ENCODE measurements around the gene MLLT1. TPM values are rescaled to one million over a fixed set of nuclear protein-coding genes. Genes with fewer than 3 reads are reported as not detected.

The MLLT1 gene
- total RNA-seq, 1 experiment from 2014 or later = 44.2 TPM

DNA sequence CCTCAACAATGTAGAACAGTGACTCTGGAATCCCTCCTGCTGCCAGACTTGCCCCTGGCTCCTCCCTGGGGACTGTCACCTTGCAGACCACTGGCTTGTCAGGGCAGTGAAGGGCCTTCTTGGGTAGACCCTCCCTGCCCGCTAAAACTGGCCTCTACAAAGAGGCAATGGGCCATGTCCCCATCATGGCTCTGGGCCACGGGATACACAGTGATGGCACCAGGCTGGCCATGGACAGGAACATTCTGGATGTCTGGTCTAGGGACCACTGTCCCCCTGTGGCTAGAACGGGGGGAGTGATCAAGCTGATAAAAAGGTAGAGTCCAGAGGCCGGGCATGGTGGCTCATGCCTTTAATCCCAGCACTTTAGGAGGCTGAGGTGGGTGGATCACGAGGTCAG is 83.4 kb downstream of the MLLT1 start:
- Histone ChIP-seq H3K79me2 (ENCODE audit: low read depth) (peaks cover 12% of the 10 kb centered on the region; the same call in 1 of the 2 replicates), H3K27ac (no peak overlapping the region), H3K4me3 (no peak overlapping the region), H4K20me1 (ENCODE audit: insufficient read depth) (no peaks in the 10 kb centered on the region), H3K4me2 (no peak overlapping the region), H3K9me3 (ENCODE audit: insufficient read depth, low read depth) (no peaks in the 10 kb centered on the region), H3K9me2 (ENCODE audit: insufficient read depth) (no peaks in the 10 kb centered on the region), H3K27me3 (ENCODE audit: insufficient read depth, low read depth) (no peaks in the 10 kb centered on the region), H3K4me1 (replicated peaks; ENCODE audit: insufficient read depth) (no peaks in the 10 kb centered on the region), H2AFZ (no peak overlapping the region), H3K36me3 (ENCODE audit: low read depth) (no peaks in the 10 kb centered on the region), H3F3A (ENCODE audit: insufficient read depth, low read depth) (0 out of 2 replicates have a peak, but pooled peaks cover 4% of the 10 kb centered on the region)
- BruUV-seq (replicated peaks) = no TSS peak
- POLR2A ChIA-PET (ENCODE audit: unreplicated experiment) = no interaction called here
- intact Hi-C loops (cut with micrococcal nuclease; ENCODE audit: unreplicated experiment) = no loop called here
- no peak for TF ChIP-seq EZH2 (IDR thresholded peaks at IDR 0.05; ENCODE audit: low read depth)
- TF ChIP-seq, protein P1, sequence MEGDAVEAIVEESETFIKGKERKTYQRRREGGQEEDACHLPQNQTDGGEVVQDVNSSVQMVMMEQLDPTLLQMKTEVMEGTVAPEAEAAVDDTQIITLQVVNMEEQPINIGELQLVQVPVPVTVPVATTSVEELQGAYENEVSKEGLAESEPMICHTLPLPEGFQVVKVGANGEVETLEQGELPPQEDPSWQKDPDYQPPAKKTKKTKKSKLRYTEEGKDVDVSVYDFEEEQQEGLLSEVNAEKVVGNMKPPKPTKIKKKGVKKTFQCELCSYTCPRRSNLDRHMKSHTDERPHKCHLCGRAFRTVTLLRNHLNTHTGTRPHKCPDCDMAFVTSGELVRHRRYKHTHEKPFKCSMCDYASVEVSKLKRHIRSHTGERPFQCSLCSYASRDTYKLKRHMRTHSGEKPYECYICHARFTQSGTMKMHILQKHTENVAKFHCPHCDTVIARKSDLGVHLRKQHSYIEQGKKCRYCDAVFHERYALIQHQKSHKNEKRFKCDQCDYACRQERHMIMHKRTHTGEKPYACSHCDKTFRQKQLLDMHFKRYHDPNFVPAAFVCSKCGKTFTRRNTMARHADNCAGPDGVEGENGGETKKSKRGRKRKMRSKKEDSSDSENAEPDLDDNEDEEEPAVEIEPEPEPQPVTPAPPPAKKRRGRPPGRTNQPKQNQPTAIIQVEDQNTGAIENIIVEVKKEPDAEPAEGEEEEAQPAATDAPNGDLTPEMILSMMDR (conservative IDR thresholded peaks at IDR 0.05) = no peak
- CTCF ChIA-PET = no interaction called here
- DNase-seq = no peak

DNA sequence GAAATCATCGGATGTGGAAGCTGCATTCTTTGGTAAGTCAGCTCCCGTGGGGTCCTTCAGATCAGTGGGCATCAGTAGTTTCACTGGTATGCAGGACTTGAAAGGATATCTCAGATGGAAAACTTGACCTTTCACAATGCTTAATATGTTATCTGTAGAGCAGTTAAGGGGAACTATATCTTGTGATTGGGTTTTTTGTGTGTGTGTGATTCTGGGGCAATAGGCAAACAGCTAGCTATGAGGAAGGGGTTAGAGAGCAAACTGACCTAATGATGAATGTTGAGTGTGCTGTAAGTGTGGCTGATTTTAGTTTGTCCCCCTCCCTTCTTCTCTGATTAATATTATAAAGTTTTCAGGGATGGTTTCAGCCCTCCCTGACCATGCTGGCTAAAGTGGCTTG is 91.0 kb downstream of the MLLT1 start:
- BruUV-seq (replicated peaks) = no TSS peak
- Histone ChIP-seq H4K20me1 (ENCODE audit: insufficient read depth) (no peaks in the 10 kb centered on the region), H3K79me2 (ENCODE audit: low read depth) (no peaks in the 10 kb centered on the region), H3K4me3 (no peak overlapping the region), H3K4me1 (replicated peaks; ENCODE audit: insufficient read depth) (no peaks in the 10 kb centered on the region), H3F3A (ENCODE audit: insufficient read depth, low read depth) (no peaks in the 10 kb centered on the region), H3K9me2 (ENCODE audit: insufficient read depth) (no peaks in the 10 kb centered on the region), H3K4me2 (no peak overlapping the region), H2AFZ (no peak overlapping the region), H3K36me3 (ENCODE audit: low read depth) (no peaks in the 10 kb centered on the region), H3K27ac (no peak overlapping the region), H3K9me3 (ENCODE audit: insufficient read depth, low read depth) (no peaks in the 10 kb centered on the region; the same call in 1 of the 2 replicates), H3K27me3 (ENCODE audit: insufficient read depth, low read depth) (no peaks in the 10 kb centered on the region)
- ChIA-PET CTCF (no interaction called here), POLR2A (ENCODE audit: unreplicated experiment) (no interaction called here)
- TF ChIP-seq, protein P1 (conservative IDR thresholded peaks at IDR 0.05) = no peak
- no peak for TF ChIP-seq EZH2 (IDR thresholded peaks at IDR 0.05; ENCODE audit: low read depth)
- intact Hi-C loops (cut with micrococcal nuclease; ENCODE audit: unreplicated experiment) = no loop called here
- DNase-seq = no peak

DNA sequence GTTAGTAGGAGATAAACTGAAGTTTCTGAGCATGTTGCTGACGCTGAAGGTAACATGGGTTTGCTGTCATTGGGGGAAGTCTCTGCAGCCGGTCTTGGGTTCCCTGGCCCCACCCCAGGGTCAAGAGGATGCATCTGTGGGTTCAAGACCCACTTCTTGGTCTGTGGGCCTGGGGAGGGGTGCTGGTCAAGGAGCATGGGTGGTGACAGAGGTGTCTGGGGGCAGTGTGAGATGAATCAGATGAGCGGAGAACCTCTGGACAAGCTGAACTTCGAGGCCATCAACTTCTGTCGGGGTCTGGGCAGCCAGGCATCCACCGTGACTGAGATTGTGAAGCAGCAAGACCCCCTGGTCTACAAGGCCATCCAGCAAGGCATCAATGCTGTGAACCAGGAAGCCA is 92.4 kb downstream of the MLLT1 start:
- CTCF ChIA-PET = no interaction called here
- Histone ChIP-seq H3F3A (ENCODE audit: insufficient read depth, low read depth) (no peaks in the 10 kb centered on the region), H3K4me1 (replicated peaks; ENCODE audit: insufficient read depth) (no peaks in the 10 kb centered on the region), H3K4me3 (no peak overlapping the region), H3K36me3 (ENCODE audit: low read depth) (no peaks in the 10 kb centered on the region), H3K79me2 (ENCODE audit: low read depth) (no peaks in the 10 kb centered on the region), H3K27me3 (ENCODE audit: insufficient read depth, low read depth) (0 out of 2 replicates have a peak, but pooled peaks cover 2% of the 10 kb centered on the region), H3K4me2 (no peak overlapping the region), H3K9me2 (ENCODE audit: insufficient read depth) (no peaks in the 10 kb centered on the region), H3K27ac (no peak overlapping the region), H2AFZ (no peak overlapping the region), H4K20me1 (ENCODE audit: insufficient read depth) (no peaks in the 10 kb centered on the region), H3K9me3 (ENCODE audit: insufficient read depth, low read depth) (no peaks in the 10 kb centered on the region; the same call in 1 of the 2 replicates)
- no TSS peak for BruUV-seq (replicated peaks)
- intact Hi-C loops (cut with micrococcal nuclease; ENCODE audit: unreplicated experiment) = no loop called here
- POLR2A ChIA-PET (ENCODE audit: unreplicated experiment) = no interaction called here
- TF ChIP-seq, protein P1 (conservative IDR thresholded peaks at IDR 0.05) = no peak
- TF ChIP-seq EZH2 (IDR thresholded peaks at IDR 0.05; ENCODE audit: low read depth) = no peak
- no peak for DNase-seq
